Erythroblast (primary cell): ENCODE data around the gene AHNAK2.

Experiments
- GATA1 ChIP-seq: IDR thresholded peaks from 2 replicates; pipeline ENCODE4 v1.6.1; 2011; ENCODE audit warnings: low read depth, mild to moderate bottlenecking, control low read depth, low read length, moderate library complexity
- POLR2A ChIP-seq: IDR thresholded peaks from 2 replicates; pipeline ENCODE4 v1.6.1; 2011; ENCODE audit warnings: mild to moderate bottlenecking, low read length

GRCh38 chr14:104887623-104888488, 90.3 kb downstream of the AHNAK2 start:
- TF ChIP-seq POLR2A, result no peak
- TF ChIP-seq GATA1, result no peak
